Measurements from ENCODE around the gene MTMR1.

DNA sequence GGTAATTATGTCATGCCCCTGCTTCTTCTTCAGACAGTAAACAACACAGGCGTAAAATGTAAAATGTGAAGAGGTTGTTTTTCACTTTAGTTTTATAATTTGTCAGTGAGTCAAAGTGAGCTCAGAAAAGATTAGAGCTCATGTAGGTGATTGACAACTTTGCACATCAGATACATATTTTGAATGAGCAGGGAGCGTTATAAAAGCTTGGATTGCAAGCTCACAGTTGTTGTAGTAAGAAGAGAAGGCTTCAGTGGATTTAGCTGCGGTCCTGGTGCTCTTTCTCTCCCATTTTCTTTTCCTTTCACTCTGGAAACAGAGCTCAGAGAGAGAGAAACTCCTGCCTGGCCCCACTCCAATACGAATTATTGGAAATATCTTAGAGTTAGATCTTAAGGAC is 26.4 kb downstream of the MTMR1 start:
- TF ChIP-seq, protein P1, sequence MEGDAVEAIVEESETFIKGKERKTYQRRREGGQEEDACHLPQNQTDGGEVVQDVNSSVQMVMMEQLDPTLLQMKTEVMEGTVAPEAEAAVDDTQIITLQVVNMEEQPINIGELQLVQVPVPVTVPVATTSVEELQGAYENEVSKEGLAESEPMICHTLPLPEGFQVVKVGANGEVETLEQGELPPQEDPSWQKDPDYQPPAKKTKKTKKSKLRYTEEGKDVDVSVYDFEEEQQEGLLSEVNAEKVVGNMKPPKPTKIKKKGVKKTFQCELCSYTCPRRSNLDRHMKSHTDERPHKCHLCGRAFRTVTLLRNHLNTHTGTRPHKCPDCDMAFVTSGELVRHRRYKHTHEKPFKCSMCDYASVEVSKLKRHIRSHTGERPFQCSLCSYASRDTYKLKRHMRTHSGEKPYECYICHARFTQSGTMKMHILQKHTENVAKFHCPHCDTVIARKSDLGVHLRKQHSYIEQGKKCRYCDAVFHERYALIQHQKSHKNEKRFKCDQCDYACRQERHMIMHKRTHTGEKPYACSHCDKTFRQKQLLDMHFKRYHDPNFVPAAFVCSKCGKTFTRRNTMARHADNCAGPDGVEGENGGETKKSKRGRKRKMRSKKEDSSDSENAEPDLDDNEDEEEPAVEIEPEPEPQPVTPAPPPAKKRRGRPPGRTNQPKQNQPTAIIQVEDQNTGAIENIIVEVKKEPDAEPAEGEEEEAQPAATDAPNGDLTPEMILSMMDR (IDR thresholded peaks at IDR 0.05; ENCODE audit: low read depth, low read length, poor library complexity, severe bottlenecking): no peak
- TF ChIP-seq EZH2phosphoT487 (IDR thresholded peaks at IDR 0.05; ENCODE audit: borderline replicate concordance, low read length): no peak
